ENCODE results near the gene PSMA1. TPM values are rescaled to one million over a fixed set of nuclear protein-coding genes. Genes with fewer than 3 reads are reported as not detected.

PSMA1 gene
- total and polyA plus RNA-seq, 2 of the 8 experiments (the other 6 are each of a cell fraction or from before 2014, with no cell fraction given) = 148 to 159 TPM

GRCh38 chr11:14522801-14523200, 2.6 kb upstream of the PSMA1 start (continued):
- TF ChIP-seq CHD7 (IDR thresholded peaks at IDR 0.05; ENCODE audit: insufficient replicate concordance, low read length) (no peak), PHF8 (conservative IDR thresholded peaks at IDR 0.05; ENCODE audit: low read depth, low read length) (no peak), BACH1 (IDR thresholded peaks at IDR 0.05; ENCODE audit: low read length) (no peak), SIN3A (conservative IDR thresholded peaks at IDR 0.05 in 1 of 2, IDR thresholded peaks at IDR 0.05 in 1 of 2; ENCODE audit: low read depth in 1 of 2, low read length in 2 of 2) (no peak), EGR1 (IDR thresholded peaks at IDR 0.05; ENCODE audit: borderline replicate concordance, low read depth, low read length) (no peak), CEBPB (IDR thresholded peaks at IDR 0.05; ENCODE audit: low read depth, low read length) (no peak), HDAC2 (IDR thresholded peaks at IDR 0.05; ENCODE audit: borderline replicate concordance in 1 of 2, low read depth in 2 of 2, low read length in 2 of 2) (no peak), SP1 (IDR thresholded peaks at IDR 0.05; ENCODE audit: low read depth, low read length) (no peak), EP300 (IDR thresholded peaks at IDR 0.05; ENCODE audit: borderline replicate concordance in 1 of 2, low read depth in 2 of 2, low read length in 2 of 2) (no peak), KDM4A (IDR thresholded peaks at IDR 0.05; ENCODE audit: low read depth, low read length, severe bottlenecking) (no peak), KDM5A (IDR thresholded peaks at IDR 0.05; ENCODE audit: low read length) (no peak)

Measured in H1 (cell line).